Ovary (tissue), 9 donors: ENCODE data around the gene USP10. TPM values are rescaled to one million over a fixed set of nuclear protein-coding genes. Genes with fewer than 3 reads are reported as not detected.
A peak's percentile ranks its signal among the peaks of the same experiment; 100 is the strongest.

ENCODE experiments used
- DNase-seq, 5 donors: peaks; one replicate each; pipeline ENCODE4 v3.0.0-alpha.2; 2019 to 2020
- H3K27ac ChIP-seq, 2 donors: fragments of 200-600 bp; one replicate each; pipeline versions ENCODE4 v1.5.1 to v1.8.0; 2019 to 2022
- H3K27me3 ChIP-seq: fragments of 200-600 bp; one replicate; pipeline ENCODE4 v1.8.0; 2022
- H3K36me3 ChIP-seq: fragments of 200-600 bp; sonication (generic); one replicate; pipeline ENCODE4 v1.5.1; 2019
- H3K4me1 ChIP-seq: one replicate; pipeline ENCODE4 v1.8.1; 2013; ENCODE audit warnings: mild to moderate bottlenecking, moderate library complexity; ENCODE audit not compliant: insufficient read depth
- H3K4me3 ChIP-seq: fragments of 200-600 bp; sonication (generic); one replicate; pipeline ENCODE4 v1.5.1; 2017
- H3K9me3 ChIP-seq, 2 donors: fragments of 200-600 bp in 1 of 2; sonication (generic) in 1 of 2; one replicate each; pipeline versions ENCODE4 v1.5.1 to v1.8.1; 2013 to 2019; ENCODE audit warnings: mild to moderate bottlenecking in 1 of 2, moderate library complexity in 1 of 2
- CTCF ChIP-seq, 3 donors: fragments of 450-650 bp in 2 of 3; fragments of 200-600 bp in 1 of 3; IDR thresholded peaks; one replicate each; pipeline versions ENCODE4 v1.5.1 to v1.8.0; 2016 to 2022; ENCODE audit warnings: antibody characterized with exemption in 3 of 3, mild to moderate bottlenecking in 1 of 3
- EP300 ChIP-seq: sonication (generic); formaldehyde crosslinking; IDR thresholded peaks from one replicate; pipeline ENCODE4 v1.6.1; 2017; ENCODE audit warnings: antibody characterized with exemption
- POLR2A ChIP-seq: fragments of 450-650 bp; IDR thresholded peaks from one replicate; pipeline ENCODE4 v1.6.1; 2017; ENCODE audit warnings: antibody characterized with exemption, mild to moderate bottlenecking, moderate library complexity
- WGBS, 3 donors: extraction: QIAGEN DNeasy Blood & Tissue Kit in 1 of 3; methylation state at CpG; one replicate each; pipeline versions ENCODE4 v1.1.5 to v1.1.7; 2013 to 2017; 5-methylcytosine and 5-hydroxymethylcytosine counted together
- intact Hi-C, 4 donors: fragments of 100-400 bp; cut with DNase I; formaldehyde crosslinking; loops; one replicate each; pipeline versions ENCODE4 v1.11.0 to v1.15.1; 2022 to 2023
- polyA plus RNA-seq, 2 donors: library from polyadenylated mRNA; stranded (reverse); fragments of 200-250 nt in 1 of 2; fragments of 350-450 nt in 1 of 2; fragmentation: Illumina TruSeq in 1 of 2; extraction: RNeasy Lipid Tissue Mini Kit (QIAGEN cat#74804) in 1 of 2; gene quantifications; one replicate each; pipeline ENCODE4 v1.2.3, GENCODE V29; 2013 to 2014
- total RNA-seq, 7 donors: library from RNA; depleted of rRNA in 2 of 7; stranded (reverse); fragments of >200 nt in 2 of 7; fragmentation: NEBNext Ultra II Directional in 3 of 7; extraction: Animal tissue kit (Norgen Biotek cat#: 25700) in 3 of 7; gene quantifications; one replicate each; pipeline versions ENCODE4 v1.1.0 to v1.2.4, GENCODE V29; 2016 to 2023
- donor health status: DM: no; HTN: no; CAD: no; lungs with moderate emphysema.
- donor health status: DM: no; HTN: no; CAD: no.
- donor health status: Bipolar disorder and iron deficiency.
- donor health status: DM: yes; HTN: yes; CAD: no.
- donor health status: DM: no; HTN: no; CAD: no.
- donor health status: DM: yes; HTN: yes; CAD: no.

USP10 gene
- total and polyA plus RNA-seq, 9 donors = 24.6 to 98.8 (median 71.4) TPM

GRCh38 chr16:84808826-84809225 lies 109.0 kb downstream of the USP10 start:
- Histone ChIP-seq H3K9me3 (no peaks in the 10 kb centered on the region), H3K27ac (no peak overlapping the region), H3K36me3 (no peaks in the 10 kb centered on the region), H3K4me1 (no peaks in the 10 kb centered on the region), H3K4me3 (no peak overlapping the region), H3K27me3 (no peaks in the 10 kb centered on the region)
- intact Hi-C loops = no loop called here
- WGBS, 3 donors = 86 to 92% (median 92%) methylated on average over 8 of the region's 8 CpGs
- TF ChIP-seq CTCF (IDR thresholded peaks at IDR 0.05) (no peak), POLR2A (no peak), EP300 (no peak)
- DNase-seq = peak in 1 of 5 donors; percentile 16

- no peak overlapping the region for H3K27ac ChIP-seq
Observed at GRCh38 chr16:84810518-84811273, 110.9 kb downstream of the USP10 start.

GRCh38 chr16:84811529-84811928 lies 111.7 kb downstream of the USP10 start:
- no peaks in the 10 kb centered on the region for H3K9me3 ChIP-seq
- H3K27ac ChIP-seq = no peak overlapping the region

More at GRCh38 chr16:84810518-84811273, 110.9 kb downstream of the USP10 start:
- Histone ChIP-seq H3K9me3 (no peaks in the 10 kb centered on the region), H3K4me3 (no peak overlapping the region), H3K36me3 (no peaks in the 10 kb centered on the region), H3K4me1 (no peaks in the 10 kb centered on the region), H3K27me3 (no peaks in the 10 kb centered on the region)
- intact Hi-C loops = no loop called here
- no peak for TF ChIP-seq EP300
- no peak for TF ChIP-seq POLR2A
- TF ChIP-seq CTCF (IDR thresholded peaks at IDR 0.05) = no peak
- 55 to 68% (median 65%) methylated on average over 17 of the region's 17 CpGs for WGBS, 3 donors
- DNase-seq = peak in 1 of 5 donors; percentile 44

GRCh38 chr16:84813141-84813934 lies 113.5 kb downstream of the USP10 start:
- no peak for TF ChIP-seq CTCF (IDR thresholded peaks at IDR 0.05)
- no peak for TF ChIP-seq POLR2A
- no peak for TF ChIP-seq EP300
- intact Hi-C loops = no loop called here
- no peaks in the 10 kb centered on the region for H3K27me3 ChIP-seq
- 75 to 83% (median 75%) methylated on average over 15 of the region's 15 CpGs for WGBS, 3 donors
- no peak overlapping the region for H3K27ac ChIP-seq
- H3K4me3 ChIP-seq = no peak overlapping the region
- no peaks in the 10 kb centered on the region for H3K4me1 ChIP-seq
- no peaks in the 10 kb centered on the region for H3K9me3 ChIP-seq
- H3K36me3 ChIP-seq = no peaks in the 10 kb centered on the region
- DNase-seq = peak in 1 of 5 donors; percentile 12

More at GRCh38 chr16:84811529-84811928, 111.7 kb downstream of the USP10 start:
- 98 to 100% (median 99%) methylated on average over 2 of the region's 2 CpGs for WGBS, 3 donors
- no peaks in the 10 kb centered on the region for H3K36me3 ChIP-seq
- no peaks in the 10 kb centered on the region for H3K27me3 ChIP-seq
- H3K4me1 ChIP-seq = no peaks in the 10 kb centered on the region
- intact Hi-C loops = no loop called here
- TF ChIP-seq EP300 (no peak), POLR2A (no peak), CTCF (IDR thresholded peaks at IDR 0.05) (no peak)
- no peak for DNase-seq
- H3K4me3 ChIP-seq = no peak overlapping the region
